ENCODE results near the gene TGFBR3. TPM values are rescaled to one million over a fixed set of nuclear protein-coding genes. Genes with fewer than 3 reads are reported as not detected.

The TGFBR3 gene
- total RNA-seq, 1 experiment from 2014 or later: 12.2 TPM

GRCh38 chr1:91731815-91732214 lies 154.1 kb downstream of the TGFBR3 start:
- DNase-seq: no peak
- H3K4me1 Mint-ChIP-seq (ENCODE audit: low read depth, unreplicated experiment): peaks cover 14% of the 10 kb centered on the region
- H3K36me3 Mint-ChIP-seq (ENCODE audit: insufficient read depth, unreplicated experiment): peaks cover 5% of the 10 kb centered on the region
- POLR2A ChIA-PET: no interaction called here
- Histone ChIP-seq H3K36me3 (ENCODE audit: control insufficient read depth, insufficient read depth, low read length) (no peaks in the 10 kb centered on the region), H3K9me3 (no peaks in the 10 kb centered on the region), H3K4me3 (ENCODE audit: low read depth, low read length) (no peak overlapping the region), H3K27me3 (replicated peaks; ENCODE audit: control insufficient read depth, insufficient read depth, low read length) (no peaks in the 10 kb centered on the region), H3K4me1 (peaks cover 30% of the 10 kb centered on the region)
- CTCF ChIA-PET: no interaction called here
- intact Hi-C loops (cut with micrococcal nuclease; ENCODE audit: unreplicated experiment): no loop called here
- TF ChIP-seq CTCF (IDR thresholded peaks at IDR 0.05; ENCODE audit: insufficient read depth in 1 of 2, low read depth in 1 of 2, low read length in 1 of 2, severe bottlenecking in 1 of 2, unreplicated experiment in 1 of 2): no peak
- H3K27me3 Mint-ChIP-seq (ENCODE audit: insufficient read depth, unreplicated experiment): no peaks in the 10 kb centered on the region
- no peak overlapping the region for H3K27ac Mint-ChIP-seq (ENCODE audit: unreplicated experiment)
- BruUV-seq (replicated peaks): no TSS peak
- H3K4me3 Mint-ChIP-seq (ENCODE audit: unreplicated experiment): no peak overlapping the region
- no peaks in the 10 kb centered on the region for H3K9me3 Mint-ChIP-seq (ENCODE audit: unreplicated experiment)

- ChIA-PET CTCF (no interaction called here), POLR2A (interaction anchor here (0.6 kb wide), 1 partner anchor 48 kb away, joined by 5 read pairs; no protein-coding TSS in a partner anchor)
- no peak for TF ChIP-seq CTCF (IDR thresholded peaks at IDR 0.05; ENCODE audit: insufficient read depth in 1 of 2, low read depth in 1 of 2, low read length in 1 of 2, severe bottlenecking in 1 of 2, unreplicated experiment in 1 of 2)
- no peak overlapping the region for H3K4me3 Mint-ChIP-seq (ENCODE audit: unreplicated experiment)
- DNase-seq: peak; percentile 29 to 34
- H3K4me1 Mint-ChIP-seq (ENCODE audit: low read depth, unreplicated experiment): peaks cover 13% of the 10 kb centered on the region
- Histone ChIP-seq H3K27me3 (replicated peaks; ENCODE audit: control insufficient read depth, insufficient read depth, low read length) (no peaks in the 10 kb centered on the region), H3K4me1 (peaks cover 23% of the 10 kb centered on the region), H3K36me3 (ENCODE audit: control insufficient read depth, insufficient read depth, low read length) (no peaks in the 10 kb centered on the region), H3K9me3 (no peaks in the 10 kb centered on the region), H3K4me3 (ENCODE audit: low read depth, low read length) (no peak overlapping the region)
- H3K27me3 Mint-ChIP-seq (ENCODE audit: insufficient read depth, unreplicated experiment): no peaks in the 10 kb centered on the region
- no peak overlapping the region for H3K27ac Mint-ChIP-seq (ENCODE audit: unreplicated experiment)
- no peaks in the 10 kb centered on the region for H3K9me3 Mint-ChIP-seq (ENCODE audit: unreplicated experiment)
- BruUV-seq (replicated peaks): no TSS peak
- peaks cover 5% of the 10 kb centered on the region for H3K36me3 Mint-ChIP-seq (ENCODE audit: insufficient read depth, unreplicated experiment)
- intact Hi-C loops (cut with micrococcal nuclease; ENCODE audit: unreplicated experiment): no loop called here
Measured at GRCh38 chr1:91730801-91731732, 154.9 kb downstream of the TGFBR3 start.

- no peak for DNase-seq
- ChIA-PET CTCF (no interaction called here), POLR2A (no interaction called here)
- no peak for TF ChIP-seq CTCF (IDR thresholded peaks at IDR 0.05; ENCODE audit: insufficient read depth in 1 of 2, low read depth in 1 of 2, low read length in 1 of 2, severe bottlenecking in 1 of 2, unreplicated experiment in 1 of 2)
- BruUV-seq (replicated peaks): no TSS peak
- H3K27me3 Mint-ChIP-seq (ENCODE audit: insufficient read depth, unreplicated experiment): no peaks in the 10 kb centered on the region
- H3K4me3 Mint-ChIP-seq (ENCODE audit: unreplicated experiment): no peak overlapping the region
- Histone ChIP-seq H3K4me1 (peaks cover 10% of the 10 kb centered on the region), H3K36me3 (ENCODE audit: control insufficient read depth, insufficient read depth, low read length) (no peaks in the 10 kb centered on the region), H3K4me3 (ENCODE audit: low read depth, low read length) (no peak overlapping the region), H3K9me3 (no peaks in the 10 kb centered on the region), H3K27me3 (replicated peaks; ENCODE audit: control insufficient read depth, insufficient read depth, low read length) (no peaks in the 10 kb centered on the region)
- H3K4me1 Mint-ChIP-seq (ENCODE audit: low read depth, unreplicated experiment): peaks cover 13% of the 10 kb centered on the region
- intact Hi-C loops (cut with micrococcal nuclease; ENCODE audit: unreplicated experiment): no loop called here
- no peaks in the 10 kb centered on the region for H3K9me3 Mint-ChIP-seq (ENCODE audit: unreplicated experiment)
- no peak overlapping the region for H3K27ac Mint-ChIP-seq (ENCODE audit: unreplicated experiment)
- H3K36me3 Mint-ChIP-seq (ENCODE audit: insufficient read depth, unreplicated experiment): peaks cover 5% of the 10 kb centered on the region
Measured at GRCh38 chr1:91729621-91730358, 156.2 kb downstream of the TGFBR3 start.
